AG08396 (cell line): ENCODE results near the gene ILF3.

Source experiments
- DNase-seq: peaks from one replicate; pipeline ENCODE4 v3.0.0; 2012; ENCODE audit warnings: low spot score, mixed read lengths

Gene ILF3

DNA sequence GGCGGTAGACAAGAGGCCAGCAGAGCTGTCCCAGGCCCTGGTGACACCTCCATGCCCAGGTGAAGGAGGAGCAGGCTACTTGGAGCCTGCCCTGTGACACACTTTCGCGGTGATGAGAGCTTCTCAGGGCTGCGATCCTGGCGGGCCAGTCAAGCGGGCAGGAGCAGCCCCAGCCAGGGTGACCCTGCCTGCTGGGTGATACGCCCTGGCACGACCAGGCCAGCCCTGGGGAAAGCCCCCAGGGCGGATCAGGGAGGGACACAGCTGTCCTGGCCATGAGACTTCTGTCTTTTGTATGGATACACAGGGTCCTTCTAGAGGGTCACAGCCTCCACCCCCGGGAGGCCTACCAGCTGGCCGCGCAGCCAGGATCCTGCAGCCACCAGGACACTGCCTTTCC is 76.8 kb downstream of the ILF3 start:
- DNase-seq, result no peak

DNA sequence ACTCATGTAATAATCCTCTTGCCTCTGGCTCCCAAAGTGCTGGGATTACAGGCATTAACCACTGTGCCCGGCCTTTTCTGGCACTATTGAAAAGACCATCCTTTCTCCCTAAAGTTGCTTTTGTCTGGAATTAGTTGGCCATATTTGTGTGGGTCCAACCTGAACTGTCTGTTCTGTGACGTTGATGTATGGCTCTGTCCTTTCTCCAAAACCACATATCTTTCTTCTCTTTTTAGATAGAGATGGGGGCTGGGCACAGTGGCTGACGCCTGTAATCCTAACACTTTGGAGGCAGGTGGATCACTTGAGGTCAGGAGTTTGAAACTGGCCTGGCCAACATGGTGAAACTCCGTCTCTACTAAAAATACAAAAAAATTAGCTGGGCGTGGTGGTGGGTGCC is 81.6 kb downstream of the ILF3 start:
- DNase-seq, result no peak

DNA sequence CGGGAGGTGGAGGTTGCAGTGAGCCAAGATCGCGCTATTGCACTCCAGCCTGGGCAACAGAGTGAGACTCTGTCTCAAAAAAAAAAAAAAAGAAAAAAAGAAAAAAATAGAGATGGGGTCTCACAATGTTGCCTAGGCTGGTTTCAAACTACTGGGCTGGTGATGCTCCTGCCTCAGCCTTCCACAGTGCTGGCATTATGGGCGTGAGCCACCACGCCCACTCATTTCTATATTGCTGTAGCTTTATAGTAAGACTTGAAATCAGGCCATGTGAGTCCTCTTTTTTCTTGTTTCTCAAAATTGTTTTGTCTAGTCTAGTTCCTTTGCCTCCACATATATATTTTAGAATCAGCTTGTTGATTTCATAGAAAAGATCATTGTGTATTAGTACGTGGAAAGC is 82.0 kb downstream of the ILF3 start:
- no peak for DNase-seq

DNA sequence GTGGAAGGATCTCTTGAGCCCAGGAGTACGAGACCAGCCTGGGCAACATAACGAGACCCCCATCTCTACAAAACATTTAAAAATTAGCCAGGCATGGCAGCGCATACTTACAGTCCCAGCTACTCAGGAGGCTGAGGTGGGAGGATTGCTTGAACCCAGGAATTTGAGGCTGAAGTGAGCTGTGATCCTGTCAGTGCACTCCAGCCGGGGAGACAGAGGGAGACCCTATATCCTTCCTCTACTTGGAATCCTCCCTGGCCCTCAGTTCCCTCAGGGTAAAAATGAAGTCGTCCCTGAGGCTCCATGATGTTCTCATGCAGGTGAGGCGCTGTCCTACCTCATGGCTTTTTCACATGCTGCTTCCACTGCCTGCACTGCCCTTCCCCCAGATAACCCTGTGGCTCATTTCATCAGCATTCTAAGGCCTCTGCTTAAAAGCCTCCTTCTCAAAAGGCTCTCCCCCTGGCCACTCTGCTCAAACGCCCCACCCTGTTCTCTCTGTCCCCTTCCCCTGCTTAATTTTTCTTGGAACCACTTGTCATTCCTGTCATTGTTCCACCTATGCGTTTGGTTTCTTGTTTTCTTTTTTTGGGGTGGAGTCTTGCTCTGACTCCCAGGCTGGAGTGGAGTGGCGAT is 82.9 kb downstream of the ILF3 start:
- no peak for DNase-seq

DNA sequence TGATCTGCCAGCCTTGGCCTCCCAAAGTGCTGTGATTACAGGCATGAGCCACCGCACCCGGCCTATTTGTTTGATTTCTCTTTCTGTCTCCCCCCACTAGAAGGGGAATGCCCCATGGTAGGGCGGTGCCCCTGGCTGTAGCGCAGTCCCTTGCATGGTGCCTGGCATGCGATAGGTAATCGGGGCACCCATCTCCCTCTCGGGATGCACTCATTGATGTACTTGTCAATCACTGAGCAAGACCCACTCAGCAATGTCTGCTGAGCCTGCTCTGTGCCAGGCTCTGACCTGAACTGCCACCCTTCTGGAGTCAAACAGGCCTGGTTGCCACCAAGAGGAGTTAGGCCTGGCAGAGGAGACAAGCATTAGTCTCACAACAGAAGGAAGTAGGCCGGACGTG is 83.6 kb downstream of the ILF3 start:
- DNase-seq, result no peak

DNA sequence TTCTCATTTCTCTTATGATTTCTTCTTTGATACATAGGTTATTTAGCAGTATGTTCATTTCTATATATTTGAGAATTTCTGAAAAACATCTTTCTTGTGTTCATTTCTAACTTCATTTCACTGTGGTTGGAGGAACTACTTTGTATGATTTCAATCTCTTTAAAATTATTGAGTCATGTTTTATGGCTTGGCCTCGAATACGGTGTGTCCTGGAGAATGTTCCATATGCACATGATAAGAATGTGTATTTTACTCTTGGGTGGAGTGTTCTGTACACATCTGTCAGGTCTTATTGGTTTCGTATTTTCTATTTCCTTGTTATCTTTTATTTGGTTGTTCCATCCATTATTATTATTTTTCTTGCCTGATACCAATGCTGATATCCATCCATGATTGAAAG is 86.7 kb downstream of the ILF3 start:
- DNase-seq, result no peak
